GM10248 (cell line): ENCODE results near the gene OR5K4.

Source experiments
- CTCF ChIA-PET: fragments of 300-600 bp; sonication (Branson Sonifier 250); formaldehyde crosslinking; extraction: SDS; loops from one replicate; lab custom pipeline; 2021; ENCODE audit warnings: antibody characterized with exemption; lab: Yijun Ruan, JAX
- POLR2A ChIA-PET: fragments of 350-650 bp; sonication (Branson Sonifier 250); formaldehyde crosslinking; extraction: SDS; loops from one replicate; lab custom pipeline; 2020; ENCODE audit warnings: antibody characterized with exemption; lab: Yijun Ruan, JAX
- DNase-seq: peaks from one replicate; pipeline ENCODE4 v3.0.0; 2012; ENCODE audit errors: extremely low spot score
- CTCF ChIP-seq: IDR thresholded peaks from 2 replicates; pipeline ENCODE4 v1.5.1; 2012; ENCODE audit warnings: mild to moderate bottlenecking, low read depth; ENCODE audit errors: extremely low read depth, missing control alignments, control extremely low read depth

The OR5K4 gene

GRCh38 chr3:98341758-98342157 is 11.9 kb upstream of the OR5K4 start:
- CTCF ChIA-PET: interaction anchor here (5.1 kb wide), 1 partner anchor 8 kb away, joined by 31 read pairs; no protein-coding TSS in a partner anchor
- POLR2A ChIA-PET: no interaction called here
- DNase-seq: no peak
- TF ChIP-seq CTCF: no peak

GRCh38 chr3:98343647-98344507 is 9.8 kb upstream of the OR5K4 start:
- CTCF ChIA-PET: interaction anchor here (0.7 to 5.1 kb wide), 17 partner anchors 10 to 322 kb away, joined by 3 to 31 read pairs (median 4); partner anchors contain the start of gene OR5K4
- DNase-seq: peak; percentile 51

GRCh38 chr3:98350082-98350481 is 3.6 kb upstream of the OR5K4 start:
- CTCF ChIA-PET: interaction anchor here (1.2 kb wide), 1 partner anchor 14 kb away, joined by 3 read pairs; no protein-coding TSS in a partner anchor
- no peak for TF ChIP-seq CTCF
- POLR2A ChIA-PET: no interaction called here
- DNase-seq: no peak

More at GRCh38 chr3:98343647-98344507, 9.8 kb upstream of the OR5K4 start:
- peak; percentile 47 for TF ChIP-seq CTCF
- POLR2A ChIA-PET: no interaction called here

- ChIA-PET CTCF (interaction anchor here (0.8 kb wide), 1 partner anchor 124 kb away, joined by 3 read pairs; no protein-coding TSS in a partner anchor), POLR2A (no interaction called here)
- TF ChIP-seq CTCF: no peak
- no peak for DNase-seq
Measured at GRCh38 chr3:98359250-98359649, 5.6 kb downstream of the OR5K4 start.

GRCh38 chr3:98359993-98360675 is 6.5 kb downstream of the OR5K4 start:
- POLR2A ChIA-PET: no interaction called here
- no peak for TF ChIP-seq CTCF
- CTCF ChIA-PET: no interaction called here
- DNase-seq: no peak

- ChIA-PET CTCF (no interaction called here), POLR2A (no interaction called here)
- no peak for DNase-seq
- no peak for TF ChIP-seq CTCF
Measured at GRCh38 chr3:98360681-98361080, 7.0 kb downstream of the OR5K4 start.
